Right lobe of liver (tissue), 4 donors: ENCODE data around the gene MAPK1.

Source experiments
- POLR2A ChIP-seq: fragments of 450-650 bp; IDR thresholded peaks from one replicate; pipeline ENCODE4 v1.6.1; 2017; ENCODE audit warnings: antibody characterized with exemption, mild to moderate bottlenecking
- TF ChIP-seq, protein P1 (sequence below), 4 donors: fragments of 200-600 bp in 3 of 4; fragments of 450-650 bp in 1 of 4; IDR thresholded peaks; one replicate each; pipeline versions ENCODE4 v1.5.1 to v1.8.0; 2016 to 2022; ENCODE audit warnings: antibody characterized with exemption in 4 of 4, mild to moderate bottlenecking in 2 of 4
- donor health status: DM: no; HTN: no; CAD: no.
- donor health status: DM: no; HTN: no; CAD: no.
- donor health status: DM: no; HTN: yes; CAD: no.

DNA sequence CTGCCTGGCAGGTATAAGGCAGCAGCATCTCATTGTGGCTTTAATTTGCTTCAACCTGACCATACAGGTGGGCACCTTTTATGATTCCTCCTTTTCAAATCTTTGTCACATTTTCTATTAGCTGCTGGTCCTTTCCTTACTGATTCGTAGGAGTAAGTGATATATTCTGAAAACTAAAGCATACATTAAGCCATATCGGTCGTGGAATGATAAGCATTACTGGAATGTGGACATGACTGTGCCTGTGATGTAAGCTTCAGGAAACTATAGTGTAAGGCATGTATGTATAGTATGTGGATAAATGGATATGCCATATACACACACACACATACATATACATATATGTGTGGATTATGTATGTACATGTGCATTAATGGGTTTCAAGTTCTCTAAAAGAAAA, 152.7 kb downstream of the MAPK1 start:
- TF ChIP-seq, protein P1, sequence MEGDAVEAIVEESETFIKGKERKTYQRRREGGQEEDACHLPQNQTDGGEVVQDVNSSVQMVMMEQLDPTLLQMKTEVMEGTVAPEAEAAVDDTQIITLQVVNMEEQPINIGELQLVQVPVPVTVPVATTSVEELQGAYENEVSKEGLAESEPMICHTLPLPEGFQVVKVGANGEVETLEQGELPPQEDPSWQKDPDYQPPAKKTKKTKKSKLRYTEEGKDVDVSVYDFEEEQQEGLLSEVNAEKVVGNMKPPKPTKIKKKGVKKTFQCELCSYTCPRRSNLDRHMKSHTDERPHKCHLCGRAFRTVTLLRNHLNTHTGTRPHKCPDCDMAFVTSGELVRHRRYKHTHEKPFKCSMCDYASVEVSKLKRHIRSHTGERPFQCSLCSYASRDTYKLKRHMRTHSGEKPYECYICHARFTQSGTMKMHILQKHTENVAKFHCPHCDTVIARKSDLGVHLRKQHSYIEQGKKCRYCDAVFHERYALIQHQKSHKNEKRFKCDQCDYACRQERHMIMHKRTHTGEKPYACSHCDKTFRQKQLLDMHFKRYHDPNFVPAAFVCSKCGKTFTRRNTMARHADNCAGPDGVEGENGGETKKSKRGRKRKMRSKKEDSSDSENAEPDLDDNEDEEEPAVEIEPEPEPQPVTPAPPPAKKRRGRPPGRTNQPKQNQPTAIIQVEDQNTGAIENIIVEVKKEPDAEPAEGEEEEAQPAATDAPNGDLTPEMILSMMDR (IDR thresholded peaks at IDR 0.05) = no peak
- no peak for TF ChIP-seq POLR2A
